ENCODE measurements around the gene GSTO2. TPM values are rescaled to one million over a fixed set of nuclear protein-coding genes. Genes with fewer than 3 reads are reported as not detected.

The GSTO2 gene
- total and polyA plus RNA-seq, 2 experiments from 2014 or later: 0.37 to 2.5 TPM

GRCh38 chr10:104324221-104324686 is 55.3 kb downstream of the GSTO2 start:
- Histone ChIP-seq H3K27ac (no peak overlapping the region), H3K27me3 (no peaks in the 10 kb centered on the region), H4K20me1 (ENCODE audit: insufficient read depth, poor library complexity, severe bottlenecking) (peaks cover 3% of the 10 kb centered on the region), H3K4me1 (ENCODE audit: insufficient read depth) (peaks cover 33% of the 10 kb centered on the region), H3K9me3 (ENCODE audit: low read depth) (no peaks in the 10 kb centered on the region), H3K79me2 (peaks cover 86% of the 10 kb centered on the region), H3K4me3 (no peak overlapping the region), H2AFZ (no peak overlapping the region), H3K36me3 (replicated peaks; ENCODE audit: insufficient read depth, low read depth) (no peaks in the 10 kb centered on the region), H3K4me2 (no peak overlapping the region), H3K9me2 (replicated peaks; ENCODE audit: insufficient read depth) (no peaks in the 10 kb centered on the region)
- WGBS (ENCODE audit: low lambda C conversion rate, missing lambda C conversion rate): 97% methylated on average over 9 of the region's 9 CpGs
- TF ChIP-seq EZH2phosphoT487 (IDR thresholded peaks at IDR 0.05; ENCODE audit: low read depth, severe bottlenecking, unreplicated experiment): no peak
- TF ChIP-seq CTCF (IDR thresholded peaks at IDR 0.05; ENCODE audit: poor library complexity): no peak
- TF ChIP-seq EZH2 (IDR thresholded peaks at IDR 0.05; ENCODE audit: borderline replicate concordance): no peak
- no peak for DNase-seq (ENCODE audit: low spot score)

- Histone ChIP-seq H3K27ac (no peak overlapping the region), H3K36me3 (replicated peaks; ENCODE audit: insufficient read depth, low read depth) (no peaks in the 10 kb centered on the region), H3K4me3 (no peak overlapping the region), H3K79me2 (peaks cover 84% of the 10 kb centered on the region), H3K27me3 (no peaks in the 10 kb centered on the region), H2AFZ (no peak overlapping the region), H4K20me1 (ENCODE audit: insufficient read depth, poor library complexity, severe bottlenecking) (peaks cover 3% of the 10 kb centered on the region), H3K9me3 (ENCODE audit: low read depth) (no peaks in the 10 kb centered on the region), H3K4me1 (ENCODE audit: insufficient read depth) (peaks cover 34% of the 10 kb centered on the region), H3K9me2 (replicated peaks; ENCODE audit: insufficient read depth) (no peaks in the 10 kb centered on the region), H3K4me2 (no peak overlapping the region)
- TF ChIP-seq EZH2 (IDR thresholded peaks at IDR 0.05; ENCODE audit: borderline replicate concordance) (no peak), CTCF (IDR thresholded peaks at IDR 0.05; ENCODE audit: poor library complexity) (no peak), EZH2phosphoT487 (IDR thresholded peaks at IDR 0.05; ENCODE audit: low read depth, severe bottlenecking, unreplicated experiment) (no peak)
- no peak for DNase-seq (ENCODE audit: low spot score)
- 97% methylated on average over 10 of the region's 10 CpGs for WGBS (ENCODE audit: low lambda C conversion rate, missing lambda C conversion rate)
Observed at GRCh38 chr10:104324931-104325330, 55.9 kb downstream of the GSTO2 start.

GRCh38 chr10:104325436-104326435 is 56.8 kb downstream of the GSTO2 start:
- TF ChIP-seq CTCF (IDR thresholded peaks at IDR 0.05; ENCODE audit: poor library complexity): no peak
- TF ChIP-seq EZH2 (IDR thresholded peaks at IDR 0.05; ENCODE audit: borderline replicate concordance): no peak
- no peak for TF ChIP-seq EZH2phosphoT487 (IDR thresholded peaks at IDR 0.05; ENCODE audit: low read depth, severe bottlenecking, unreplicated experiment)
- DNase-seq (ENCODE audit: low spot score): no peak
- Histone ChIP-seq H2AFZ (no peak overlapping the region), H3K4me3 (no peak overlapping the region), H3K27me3 (no peaks in the 10 kb centered on the region), H3K27ac (no peak overlapping the region), H3K9me3 (ENCODE audit: low read depth) (no peaks in the 10 kb centered on the region), H3K9me2 (replicated peaks; ENCODE audit: insufficient read depth) (no peaks in the 10 kb centered on the region), H3K79me2 (peaks cover 77% of the 10 kb centered on the region), H4K20me1 (ENCODE audit: insufficient read depth, poor library complexity, severe bottlenecking) (peaks cover 3% of the 10 kb centered on the region), H3K36me3 (replicated peaks; ENCODE audit: insufficient read depth, low read depth) (no peaks in the 10 kb centered on the region), H3K4me2 (no peak overlapping the region), H3K4me1 (ENCODE audit: insufficient read depth) (peaks cover 35% of the 10 kb centered on the region)
- WGBS (ENCODE audit: low lambda C conversion rate, missing lambda C conversion rate): 93% methylated on average over 28 of the region's 28 CpGs

Measured in hepatocyte (in vitro differentiated cells).